T-cell (primary cell): Measurements from ENCODE around the gene RIPPLY3. TPM values are rescaled to one million over a fixed set of nuclear protein-coding genes. Genes with fewer than 3 reads are reported as not detected.
"Not testable (repeated sequence)": the region's sequence is repeated elsewhere in the genome, so short reads cannot be mapped to it uniquely, and the experiment has no call there.

ENCODE experiments used
- ATAC-seq, 4 experiments: fragments of 200-7000 bp in 3 of 4; fragments of 150-1000 bp in 1 of 4; cut with Tn5 transposase; replicated peaks in 1 of 4; 1 replicate in 3 of 4; 2 replicates in 1 of 4; pipeline ENCODE4 v1.10.0; 2021; ENCODE audit warnings: moderate library complexity in 3 of 4, mild to moderate bottlenecking in 2 of 4, moderate number of reproducible peaks in 1 of 4
- CTCF ChIA-PET, 2 donors: fragments of 300-600 bp; sonication (Branson Sonifier 250); formaldehyde crosslinking; loops; one replicate each; lab custom pipeline; 2022; ENCODE audit warnings: antibody characterized with exemption in 2 of 2; lab: Charles Lee
- POLR2A ChIA-PET, 2 donors: fragments of 300-600 bp; sonication (Branson Sonifier 250); formaldehyde crosslinking; loops; one replicate each; lab custom pipeline; 2022; ENCODE audit warnings: antibody characterized with exemption in 2 of 2; lab: Charles Lee
- DNase-seq, 35 experiments: peaks; one replicate each; pipeline versions ENCODE4 v3.0.0 to v3.0.0-alpha.2; 2013 to 2023
- H3K27ac ChIP-seq: one replicate; pipeline ENCODE4 v1.5.1; 2013; ENCODE audit warnings: low read length
- H3K27me3 ChIP-seq, 2 experiments: replicated peaks in 1 of 2; 1 replicate in 1 of 2; 2 replicates in 1 of 2; pipeline versions ENCODE4 v1.6.1 to v1.7.0; 2013; ENCODE audit warnings: low read length in 1 of 2, mixed read lengths in 1 of 2; ENCODE audit not compliant: control insufficient read depth in 2 of 2, insufficient read depth in 2 of 2; ENCODE audit errors: extremely low read depth in 1 of 2
- H3K36me3 ChIP-seq, 2 donors: 1 replicate in 1 of 2; 2 replicates in 1 of 2; pipeline versions ENCODE4 v1.6.1 to v1.7.0; 2013; ENCODE audit warnings: low read length in 1 of 2; ENCODE audit not compliant: control insufficient read depth in 2 of 2, insufficient read depth in 1 of 2; ENCODE audit errors: extremely low read depth in 1 of 2
- H3K4me1 ChIP-seq, 2 experiments: 1 replicate in 1 of 2; 2 replicates in 1 of 2; pipeline versions ENCODE4 v1.6.1 to v1.7.0; 2013; ENCODE audit warnings: low read length in 2 of 2, mixed read lengths in 1 of 2; ENCODE audit not compliant: insufficient read depth in 2 of 2, control insufficient read depth in 1 of 2; ENCODE audit errors: extremely low read depth in 1 of 2
- H3K4me3 ChIP-seq, 2 donors: 1 replicate in 1 of 2; 2 replicates in 1 of 2; pipeline versions ENCODE4 v1.5.1 to v1.7.0; 2013; ENCODE audit warnings: mild to moderate bottlenecking in 2 of 2, low read length in 1 of 2, moderate library complexity in 1 of 2; ENCODE audit not compliant: control insufficient read depth in 1 of 2; ENCODE audit errors: extremely low read depth in 1 of 2
- H3K9me3 ChIP-seq: 2 replicates; pipeline ENCODE4 v1.7.0; 2013
- H3K27ac Mint-ChIP-seq, 2 donors: one replicate each; pipeline ENCODE4 v1.8.0; 2020 to 2021; ENCODE audit warnings: mild to moderate bottlenecking in 2 of 2, mixed read lengths in 2 of 2
- H3K27me3 Mint-ChIP-seq, 2 donors: one replicate each; pipeline ENCODE4 v1.8.0; 2021 to 2022; ENCODE audit warnings: mixed read lengths in 2 of 2
- H3K36me3 Mint-ChIP-seq: one replicate; pipeline ENCODE4 v1.8.0; 2021; ENCODE audit warnings: mixed read lengths
- H3K4me1 Mint-ChIP-seq, 3 donors: one replicate each; pipeline ENCODE4 v1.8.0; 2020 to 2022; ENCODE audit warnings: mixed read lengths in 3 of 3, mild to moderate bottlenecking in 1 of 3
- H3K4me3 Mint-ChIP-seq, 3 donors: one replicate each; pipeline ENCODE4 v1.8.0; 2020 to 2022; ENCODE audit warnings: mild to moderate bottlenecking in 3 of 3, mixed read lengths in 3 of 3, moderate library complexity in 3 of 3
- H3K9me3 Mint-ChIP-seq, 3 donors: one replicate each; pipeline ENCODE4 v1.8.0; 2020 to 2022; ENCODE audit warnings: mixed read lengths in 3 of 3
- WGBS: methylation state at CpG from one replicate; pipeline ENCODE4 v1.1.5; 2013; ENCODE audit warnings: missing lambda C conversion rate; ENCODE audit not compliant: insufficient coverage; 5-methylcytosine and 5-hydroxymethylcytosine counted together
- total RNA-seq, 35 experiments: library from RNA in 6 of 35; stranded (reverse) in 6 of 35; fragments of 120-200 nt in 1 of 35; gene quantifications; one replicate each; pipeline versions ENCODE4 v1.2.1 to v1.2.4 and lab custom pipeline; 2013 to 2026

The RIPPLY3 gene
- total RNA-seq, 5 donors from 2014 or later (not counting 1 experiment from before 2014, with no cell fraction given) = not detected

DNA sequence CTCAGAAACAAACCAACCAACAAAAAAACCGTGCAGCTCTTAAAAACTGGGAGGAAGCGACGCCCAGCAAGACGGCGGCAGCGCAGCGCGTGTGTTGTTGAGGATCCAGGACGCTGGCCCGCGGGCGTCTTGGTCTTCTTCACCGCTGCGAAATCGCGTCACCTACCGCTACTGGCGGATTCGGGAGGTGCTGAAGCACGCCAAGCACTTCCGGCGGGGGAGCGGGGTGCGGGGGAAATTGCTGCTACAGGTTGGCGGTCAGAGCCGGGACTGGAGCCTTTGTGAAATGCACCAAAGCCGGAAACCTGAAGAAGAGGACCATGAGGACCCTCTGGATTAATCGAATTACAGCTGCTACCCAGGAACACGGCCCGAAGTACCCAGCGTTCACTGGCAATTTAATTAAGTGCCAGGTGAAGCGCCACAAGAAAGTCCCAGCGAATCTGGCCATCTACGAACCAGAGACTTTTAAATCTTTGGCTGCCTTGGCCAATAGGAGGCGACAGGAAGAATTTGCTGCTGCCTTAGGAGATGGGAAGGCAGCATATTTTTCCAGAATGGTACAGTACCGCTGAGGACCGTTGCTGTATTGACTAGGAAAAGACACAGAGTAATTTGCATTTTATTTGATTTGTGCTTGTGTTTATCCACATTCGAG, 11.9 kb upstream of the RIPPLY3 start:
- H3K36me3 Mint-ChIP-seq = no peaks in the 10 kb centered on the region
- Histone ChIP-seq H3K9me3 (no peaks in the 10 kb centered on the region), H3K27me3 (no peaks in the 10 kb centered on the region), H3K4me1 (peaks cover 0 to 12% of the 10 kb centered on the region in 2 experiments), H3K4me3 (peak overlapping the region; percentile 16 to 32), H3K36me3 (no peaks in the 10 kb centered on the region), H3K27ac (no peak overlapping the region)
- H3K27ac Mint-ChIP-seq = no peak overlapping the region
- ATAC-seq (no peak), DNase-seq (peak in 18 of 35 experiments; percentile 18 to 63 (median 32))
- POLR2A ChIA-PET = no interaction called here
- peaks cover 2 to 6% (median 4%) of the 10 kb centered on the region in 3 donors for H3K4me1 Mint-ChIP-seq
- CTCF ChIA-PET = interaction anchor here in 1 of 2 donors (0.5 kb wide), 1 partner anchor 15 kb away, joined by 6 read pairs; no protein-coding TSS in a partner anchor
- no peaks in the 10 kb centered on the region for H3K9me3 Mint-ChIP-seq
- peak overlapping the region; percentile 20 to 25 (median 21) for H3K4me3 Mint-ChIP-seq
- WGBS = 46% methylated on average over 37 of the region's 38 CpGs
- no peaks in the 10 kb centered on the region for H3K27me3 Mint-ChIP-seq

DNA sequence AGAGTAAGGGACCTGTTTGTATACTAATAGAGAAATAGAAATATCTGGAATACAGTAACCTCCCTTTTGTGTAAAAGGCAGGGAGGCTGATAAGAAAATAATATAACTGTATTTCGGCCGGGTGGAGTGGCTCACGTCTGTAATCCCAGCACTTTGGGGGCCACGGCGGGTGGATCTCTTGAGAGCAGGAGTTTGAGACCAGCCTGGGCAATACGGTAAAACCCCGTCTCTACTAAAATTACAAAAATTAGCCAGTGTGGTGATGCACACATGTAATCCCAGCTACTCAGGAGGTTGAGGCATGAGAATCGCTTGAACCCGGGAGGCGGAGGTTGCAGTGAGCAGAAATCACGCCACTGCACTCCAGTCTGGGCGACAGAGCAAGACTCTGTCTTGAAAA, 11.2 kb upstream of the RIPPLY3 start:
- H3K4me3 ChIP-seq, DNase-seq, H3K4me3 Mint-ChIP-seq, CTCF ChIA-PET, H3K27me3 ChIP-seq, H3K4me1 ChIP-seq, H3K9me3 Mint-ChIP-seq, H3K36me3 Mint-ChIP-seq, ATAC-seq, H3K27ac ChIP-seq, H3K4me1 Mint-ChIP-seq, H3K36me3 ChIP-seq, H3K9me3 ChIP-seq, H3K27ac Mint-ChIP-seq, H3K27me3 Mint-ChIP-seq: not testable (repeated sequence)
- WGBS = no CpG with 5 or more reads among the region's 12 CpGs
- POLR2A ChIA-PET = interaction anchor here in 1 of 2 donors (0.6 kb wide), 1 partner anchor 12 kb away, joined by 4 read pairs; no protein-coding TSS in a partner anchor

DNA sequence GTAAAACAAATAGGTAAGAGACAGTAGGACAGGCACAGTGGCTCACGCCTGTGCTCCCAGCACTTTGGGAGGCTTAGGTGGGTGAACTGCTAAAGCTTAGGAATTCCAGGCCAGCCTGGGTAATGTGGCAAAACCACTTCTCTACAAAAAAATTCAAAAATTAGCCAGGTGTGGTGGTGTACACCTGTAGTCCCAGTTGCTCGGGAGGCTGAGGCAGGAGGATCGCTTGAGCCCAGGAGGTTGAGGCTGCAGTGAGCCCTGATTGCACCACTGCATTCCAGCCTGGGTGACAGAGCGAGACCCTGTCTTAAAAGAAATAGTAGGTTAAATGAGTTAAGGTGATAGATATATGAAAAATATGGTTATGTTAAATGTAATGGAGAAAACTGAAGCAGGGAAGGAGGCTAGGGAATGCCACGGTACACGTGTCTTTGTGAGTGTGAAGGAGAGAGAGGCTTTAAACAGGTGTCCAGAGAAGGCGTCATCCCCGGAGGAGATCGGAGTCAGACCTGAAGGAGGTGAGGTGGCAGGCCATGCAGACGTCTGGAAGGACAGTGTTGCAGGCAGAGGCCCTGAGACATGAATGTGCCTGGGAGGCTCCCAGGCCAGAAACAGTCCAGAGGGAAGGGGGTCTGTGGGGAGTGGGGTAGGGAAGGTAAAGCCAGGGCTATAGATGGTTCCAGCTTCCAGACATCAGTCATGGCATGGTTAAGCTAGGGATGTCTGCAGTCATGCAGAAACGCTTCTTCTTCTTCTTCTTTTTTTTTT, 7.2 kb upstream of the RIPPLY3 start:
- DNase-seq (no peak), ATAC-seq (no peak)
- Histone ChIP-seq H3K9me3 (no peaks in the 10 kb centered on the region), H3K27ac (no peak overlapping the region), H3K4me3 (no peak overlapping the region), H3K4me1 (peaks cover 4 to 6% of the 10 kb centered on the region in 2 experiments), H3K36me3 (no peaks in the 10 kb centered on the region), H3K27me3 (no peaks in the 10 kb centered on the region)
- ChIA-PET POLR2A (no interaction called here), CTCF (interaction anchor here in 1 of 2 donors (0.6 kb wide), 1 partner anchor 9 kb away, joined by 4 read pairs; no protein-coding TSS in a partner anchor)
- WGBS = 93% methylated on average over 10 of the region's 11 CpGs
- no peaks in the 10 kb centered on the region for H3K36me3 Mint-ChIP-seq
- H3K4me3 Mint-ChIP-seq = no peak overlapping the region
- H3K27me3 Mint-ChIP-seq = no peaks in the 10 kb centered on the region
- H3K27ac Mint-ChIP-seq = no peak overlapping the region
- peaks cover 11 to 12% (median 12%) of the 10 kb centered on the region in 3 donors for H3K4me1 Mint-ChIP-seq
- H3K9me3 Mint-ChIP-seq = no peaks in the 10 kb centered on the region

DNA sequence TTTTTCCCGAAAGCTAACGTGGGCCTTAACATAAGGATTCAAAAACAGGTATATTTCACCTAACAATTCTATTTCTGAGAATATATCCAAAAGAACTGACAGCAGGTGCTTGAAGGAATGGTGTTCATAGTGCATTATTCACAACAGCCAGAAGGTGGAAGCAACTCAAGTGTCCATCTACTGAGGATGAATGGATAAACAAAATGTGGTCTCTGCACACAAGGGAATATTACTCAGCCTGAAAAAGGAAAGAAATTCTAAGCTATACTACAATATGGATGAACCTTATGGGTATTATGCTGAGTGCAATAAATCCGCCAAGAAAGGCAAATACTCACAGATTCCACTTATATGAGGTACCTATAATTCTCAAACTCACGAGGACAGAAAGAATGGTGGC, 6.1 kb upstream of the RIPPLY3 start:
- CTCF ChIA-PET = no interaction called here
- H3K9me3 Mint-ChIP-seq = no peaks in the 10 kb centered on the region
- H3K4me1 ChIP-seq = peaks cover 0 to 4% of the 10 kb centered on the region in 2 experiments
- H3K27me3 ChIP-seq = peaks cover 0 to under 1% of the 10 kb centered on the region in 2 experiments
- H3K27ac ChIP-seq = no peak overlapping the region
- ATAC-seq (no peak), DNase-seq (no peak)
- POLR2A ChIA-PET = no interaction called here
- no peaks in the 10 kb centered on the region for H3K36me3 Mint-ChIP-seq
- H3K9me3 ChIP-seq = no peaks in the 10 kb centered on the region
- peak overlapping the region in 1 of 2 donors; percentile 1 for H3K27ac Mint-ChIP-seq
- H3K4me1 Mint-ChIP-seq = peaks cover 11 to 12% (median 12%) of the 10 kb centered on the region in 3 donors
- no peak overlapping the region for H3K4me3 ChIP-seq
- WGBS = no CpG with 5 or more reads among the region's 4 CpGs
- no peaks in the 10 kb centered on the region for H3K27me3 Mint-ChIP-seq
- no peaks in the 10 kb centered on the region for H3K36me3 ChIP-seq
- H3K4me3 Mint-ChIP-seq = no peak overlapping the region

DNA sequence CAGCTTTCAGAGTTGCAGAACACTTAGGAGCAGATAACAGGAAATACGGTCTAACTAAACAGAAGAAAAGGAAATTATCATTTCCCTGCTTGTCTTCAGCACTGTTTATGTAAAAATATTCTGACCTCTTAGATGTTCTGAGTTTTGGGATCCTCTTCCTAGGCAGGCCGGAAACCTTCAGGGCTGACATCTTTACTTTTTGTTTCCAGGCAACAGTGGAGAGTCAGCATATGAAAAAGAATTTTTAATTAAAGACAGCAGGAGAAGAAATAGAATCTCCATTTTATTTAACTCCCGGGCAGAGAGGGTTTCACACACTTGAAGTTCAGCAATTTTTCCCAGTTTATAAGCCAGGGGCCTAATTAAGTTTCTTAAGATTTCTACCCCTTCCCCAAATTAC, 5.1 kb upstream of the RIPPLY3 start:
- ChIA-PET POLR2A (interaction anchor here (0.7 to 1.0 kb wide), 2 partner anchors 10 to 20 kb away, joined by 3 to 4 read pairs; no protein-coding TSS in a partner anchor), CTCF (no interaction called here)
- Histone ChIP-seq H3K36me3 (no peaks in the 10 kb centered on the region), H3K4me3 (no peak overlapping the region), H3K9me3 (no peaks in the 10 kb centered on the region), H3K27me3 (peaks cover 0 to 11% of the 10 kb centered on the region in 2 experiments), H3K4me1 (peaks cover 4 to 7% of the 10 kb centered on the region in 2 experiments), H3K27ac (no peak overlapping the region)
- H3K4me3 Mint-ChIP-seq = no peak overlapping the region
- WGBS = no CpG with 5 or more reads among the region's 3 CpGs
- ATAC-seq (peak in 1 of 4 experiments; percentile 45), DNase-seq (no peak)
- peaks cover 11 to 12% (median 12%) of the 10 kb centered on the region in 3 donors for H3K4me1 Mint-ChIP-seq
- peak overlapping the region; percentile 56 to 64 for H3K27ac Mint-ChIP-seq
- no peaks in the 10 kb centered on the region for H3K27me3 Mint-ChIP-seq
- no peaks in the 10 kb centered on the region for H3K36me3 Mint-ChIP-seq
- H3K9me3 Mint-ChIP-seq = no peaks in the 10 kb centered on the region

DNA sequence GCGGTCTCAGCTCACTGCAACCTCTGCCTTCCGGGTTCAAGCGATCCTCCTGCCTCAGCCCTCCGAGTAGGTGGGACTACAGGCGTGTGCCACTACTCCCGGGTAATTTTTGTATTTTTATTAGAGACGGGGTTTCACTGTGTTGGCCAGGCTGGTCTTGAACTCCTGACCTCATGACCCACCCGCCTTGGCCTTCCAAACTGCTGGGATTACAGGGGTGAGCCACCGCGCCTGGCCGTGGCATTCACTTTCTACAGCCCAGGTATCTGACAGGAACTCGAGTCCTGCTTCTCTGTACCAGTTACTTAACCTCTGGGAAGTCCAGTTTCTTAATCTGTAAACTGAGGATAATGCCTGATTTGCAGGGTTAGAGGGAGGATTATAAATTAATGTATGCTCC, 3.7 kb upstream of the RIPPLY3 start:
- H3K9me3 ChIP-seq, H3K9me3 Mint-ChIP-seq, H3K36me3 Mint-ChIP-seq, POLR2A ChIA-PET, H3K27me3 Mint-ChIP-seq, H3K36me3 ChIP-seq, ATAC-seq, H3K4me3 Mint-ChIP-seq, H3K27ac ChIP-seq, CTCF ChIA-PET, DNase-seq, H3K4me3 ChIP-seq: not testable (repeated sequence)
- WGBS = 99% methylated on average over 8 of the region's 12 CpGs
- H3K4me1 ChIP-seq = peaks cover 6 to 15% of the 10 kb centered on the region in 2 experiments
- peaks cover 11 to 18% (median 17%) of the 10 kb centered on the region in 3 donors for H3K4me1 Mint-ChIP-seq
- peaks cover 0 to 21% of the 10 kb centered on the region in 2 experiments for H3K27me3 ChIP-seq
- H3K27ac Mint-ChIP-seq = peak overlapping the region in 1 of 2 donors; percentile 22
